Measurements from ENCODE around the gene MPRIP. TPM values are rescaled to one million over a fixed set of nuclear protein-coding genes. Genes with fewer than 3 reads are reported as not detected.

The MPRIP gene
- polyA plus RNA-seq, 1 of the 3 experiments (the other 2 are of a cell fraction) = 64.4 TPM

DNA sequence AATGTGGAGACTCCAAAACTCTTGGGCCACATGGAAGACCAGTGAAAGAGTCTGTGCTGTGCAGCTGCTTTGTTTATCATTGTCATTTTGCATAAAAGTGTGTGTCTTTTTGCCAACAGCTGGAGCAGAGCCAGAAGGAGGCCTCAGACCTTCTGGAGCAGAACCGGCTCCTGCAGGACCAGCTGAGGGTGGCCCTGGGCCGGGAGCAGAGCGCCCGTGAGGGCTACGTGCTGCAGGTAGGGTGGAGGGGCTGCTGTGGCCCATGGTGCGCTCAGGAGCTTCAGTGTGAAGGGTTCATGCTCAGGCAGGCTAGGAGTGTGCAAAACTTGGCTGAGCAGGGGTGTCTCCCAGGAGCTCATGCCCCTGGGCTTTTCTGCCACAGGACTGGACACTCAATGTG, 118.9 kb downstream of the MPRIP start:
- H3F3A ChIP-seq (replicated peaks; ENCODE audit: insufficient read depth) = no peaks in the 10 kb centered on the region
- no peaks in the 10 kb centered on the region for H3K27me3 ChIP-seq (ENCODE audit: insufficient read depth)
- no peak overlapping the region for H3K4me3 ChIP-seq (ENCODE audit: low read depth in 2 of 2, low read length in 1 of 2)
- no peaks in the 10 kb centered on the region for H3K79me2 ChIP-seq (ENCODE audit: insufficient read depth)
- H3K9me2 ChIP-seq = no peaks in the 10 kb centered on the region
- peaks cover 31 to 88% of the 10 kb centered on the region in 2 experiments for H3K36me3 ChIP-seq (replicated peaks in 1 of 2; ENCODE audit: control insufficient read depth in 1 of 2, insufficient read depth in 2 of 2, low read length in 1 of 2)
- no peaks in the 10 kb centered on the region for H4K20me1 ChIP-seq (ENCODE audit: insufficient read depth)
- no peak overlapping the region for H3K4me2 ChIP-seq
- no peak for DNase-seq
- POLR2A ChIA-PET = no interaction called here
- TF ChIP-seq NRF1 (IDR thresholded peaks at IDR 0.05; ENCODE audit: low read depth, low read length) (no peak), GABPA (IDR thresholded peaks at IDR 0.05; ENCODE audit: low read depth) (no peak), TAF1 (IDR thresholded peaks at IDR 0.05; ENCODE audit: borderline replicate concordance, low read depth, low read length) (no peak)
- WGBS (ENCODE audit: low lambda C conversion rate) = 100% methylated on average over 5 of the region's 6 CpGs
- no peak overlapping the region for H3K27ac ChIP-seq (ENCODE audit: low read depth in 2 of 2, low read length in 1 of 2)
- no peak overlapping the region for H3K9ac ChIP-seq
- no peaks in the 10 kb centered on the region for H3K9me3 ChIP-seq
- no peak overlapping the region for H2AFZ ChIP-seq (ENCODE audit: low read depth)
- peaks cover 0 to 8% of the 10 kb centered on the region in 2 experiments; a peak in 2 of 4 replicates for H3K4me1 ChIP-seq (ENCODE audit: control insufficient read depth in 1 of 2, insufficient read depth in 2 of 2, low read depth in 1 of 2, low read length in 1 of 2)
- CTCF ChIA-PET = no interaction called here

DNA sequence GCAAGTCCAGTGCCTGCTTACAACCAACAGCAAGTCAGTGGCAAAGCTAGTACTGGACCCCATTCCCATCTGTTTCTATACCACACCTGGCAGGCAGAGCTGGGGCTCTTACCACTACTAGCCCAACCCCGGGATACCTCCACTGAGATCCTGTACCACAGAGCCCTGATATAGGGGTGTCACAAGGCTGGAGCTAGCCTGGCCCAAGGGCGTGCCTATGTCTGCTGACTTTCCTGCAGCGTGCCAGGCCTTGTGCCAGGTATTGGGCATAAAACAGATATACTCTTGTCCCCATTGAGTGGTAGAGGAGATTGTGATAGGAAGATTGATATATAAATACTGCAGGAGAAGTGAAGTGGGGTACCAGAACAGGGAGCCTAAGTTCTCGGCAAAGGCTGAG, 119.5 kb downstream of the MPRIP start:
- no peak for DNase-seq
- H3K27ac ChIP-seq (ENCODE audit: low read depth in 2 of 2, low read length in 1 of 2) = no peak overlapping the region
- H3K4me3 ChIP-seq (ENCODE audit: low read depth in 2 of 2, low read length in 1 of 2) = no peak overlapping the region
- no peaks in the 10 kb centered on the region for H4K20me1 ChIP-seq (ENCODE audit: insufficient read depth)
- no peak overlapping the region for H2AFZ ChIP-seq (ENCODE audit: low read depth)
- TF ChIP-seq NFIC (IDR thresholded peaks at IDR 0.05; ENCODE audit: borderline replicate concordance) (no peak), RFX5 (IDR thresholded peaks at IDR 0.05; ENCODE audit: low read length) (no peak)
- H3K4me1 ChIP-seq (ENCODE audit: control insufficient read depth in 1 of 2, insufficient read depth in 2 of 2, low read depth in 1 of 2, low read length in 1 of 2) = peaks cover 0 to 2% of the 10 kb centered on the region in 2 experiments; a peak in 1 of 4 replicates
- WGBS (ENCODE audit: low lambda C conversion rate) = 100% methylated on average over 4 of the region's 4 CpGs
- no peaks in the 10 kb centered on the region for H3K9me3 ChIP-seq
- H3K4me2 ChIP-seq = no peak overlapping the region
- ChIA-PET POLR2A (no interaction called here), CTCF (no interaction called here)
- H3K9ac ChIP-seq = no peak overlapping the region
- peaks cover 27 to 88% of the 10 kb centered on the region in 2 experiments for H3K36me3 ChIP-seq (replicated peaks in 1 of 2; ENCODE audit: control insufficient read depth in 1 of 2, insufficient read depth in 2 of 2, low read length in 1 of 2)
- no peaks in the 10 kb centered on the region for H3K9me2 ChIP-seq
- no peaks in the 10 kb centered on the region for H3K79me2 ChIP-seq (ENCODE audit: insufficient read depth)
- no peaks in the 10 kb centered on the region for H3K27me3 ChIP-seq (ENCODE audit: insufficient read depth)
- no peaks in the 10 kb centered on the region for H3F3A ChIP-seq (replicated peaks; ENCODE audit: insufficient read depth)

DNA sequence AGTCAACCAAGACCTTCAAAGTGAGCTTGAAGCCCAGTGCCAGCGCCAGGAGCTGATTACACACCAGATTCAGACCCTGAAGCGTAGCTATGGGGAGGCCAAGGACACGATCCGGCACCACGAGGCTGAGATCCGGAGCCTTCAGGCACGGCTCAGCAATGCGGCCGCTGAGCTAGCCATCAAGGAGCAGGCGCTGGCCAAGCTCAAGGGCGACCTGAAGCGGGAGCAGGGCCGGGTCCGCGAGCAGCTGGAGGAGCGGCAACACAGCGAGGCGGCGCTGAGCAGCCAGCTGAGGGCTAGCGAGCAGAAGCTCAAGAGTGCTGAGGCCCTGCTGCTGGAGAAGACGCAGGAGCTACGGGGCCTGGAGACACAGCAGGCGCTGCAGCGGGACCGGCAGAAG, 121.9 kb downstream of the MPRIP start:
- H3K4me1 ChIP-seq (ENCODE audit: control insufficient read depth in 1 of 2, insufficient read depth in 2 of 2, low read depth in 1 of 2, low read length in 1 of 2) = no peaks in the 10 kb centered on the region
- H3K36me3 ChIP-seq (replicated peaks in 1 of 2; ENCODE audit: control insufficient read depth in 1 of 2, insufficient read depth in 2 of 2, low read length in 1 of 2) = peaks cover 15 to 88% of the 10 kb centered on the region in 2 experiments
- 94% methylated on average over 24 of the region's 25 CpGs for WGBS (ENCODE audit: low lambda C conversion rate)
- no peak for DNase-seq
- POLR2A ChIA-PET = no interaction called here
- H3K27ac ChIP-seq (ENCODE audit: low read depth in 2 of 2, low read length in 1 of 2) = no peak overlapping the region
- H3K9ac ChIP-seq = no peak overlapping the region
- H3F3A ChIP-seq (replicated peaks; ENCODE audit: insufficient read depth) = no peaks in the 10 kb centered on the region
- CTCF ChIA-PET = no interaction called here
- H3K9me2 ChIP-seq = no peaks in the 10 kb centered on the region
- H3K4me3 ChIP-seq (ENCODE audit: low read depth in 2 of 2, low read length in 1 of 2) = no peak overlapping the region
- H3K4me2 ChIP-seq = no peak overlapping the region
- no peak overlapping the region for H2AFZ ChIP-seq (ENCODE audit: low read depth)
- no peaks in the 10 kb centered on the region for H3K9me3 ChIP-seq
- no peak for TF ChIP-seq EP300 (IDR thresholded peaks at IDR 0.05; ENCODE audit: borderline replicate concordance in 1 of 2, low read depth in 1 of 2, low read length in 1 of 2)
- no peak for TF ChIP-seq RXRA (IDR thresholded peaks at IDR 0.05; ENCODE audit: borderline replicate concordance, low read depth)
- TF ChIP-seq FOSL2 (IDR thresholded peaks at IDR 0.05; ENCODE audit: borderline replicate concordance, low read depth) = no peak
- TF ChIP-seq, protein P1, sequence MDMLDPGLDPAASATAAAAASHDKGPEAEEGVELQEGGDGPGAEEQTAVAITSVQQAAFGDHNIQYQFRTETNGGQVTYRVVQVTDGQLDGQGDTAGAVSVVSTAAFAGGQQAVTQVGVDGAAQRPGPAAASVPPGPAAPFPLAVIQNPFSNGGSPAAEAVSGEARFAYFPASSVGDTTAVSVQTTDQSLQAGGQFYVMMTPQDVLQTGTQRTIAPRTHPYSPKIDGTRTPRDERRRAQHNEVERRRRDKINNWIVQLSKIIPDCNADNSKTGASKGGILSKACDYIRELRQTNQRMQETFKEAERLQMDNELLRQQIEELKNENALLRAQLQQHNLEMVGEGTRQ (IDR thresholded peaks at IDR 0.05; ENCODE audit: borderline replicate concordance, low read depth, low read length) = no peak
- TF ChIP-seq, protein P2, sequence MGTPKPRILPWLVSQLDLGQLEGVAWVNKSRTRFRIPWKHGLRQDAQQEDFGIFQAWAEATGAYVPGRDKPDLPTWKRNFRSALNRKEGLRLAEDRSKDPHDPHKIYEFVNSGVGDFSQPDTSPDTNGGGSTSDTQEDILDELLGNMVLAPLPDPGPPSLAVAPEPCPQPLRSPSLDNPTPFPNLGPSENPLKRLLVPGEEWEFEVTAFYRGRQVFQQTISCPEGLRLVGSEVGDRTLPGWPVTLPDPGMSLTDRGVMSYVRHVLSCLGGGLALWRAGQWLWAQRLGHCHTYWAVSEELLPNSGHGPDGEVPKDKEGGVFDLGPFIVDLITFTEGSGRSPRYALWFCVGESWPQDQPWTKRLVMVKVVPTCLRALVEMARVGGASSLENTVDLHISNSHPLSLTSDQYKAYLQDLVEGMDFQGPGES (IDR thresholded peaks at IDR 0.05; ENCODE audit: low read depth, low read length) = no peak
- no peak for TF ChIP-seq JUND (IDR thresholded peaks at IDR 0.05)
- TF ChIP-seq YY1 (IDR thresholded peaks at IDR 0.05; ENCODE audit: low read depth) = no peak
- no peak for TF ChIP-seq GABPA (IDR thresholded peaks at IDR 0.05; ENCODE audit: low read depth)
- TF ChIP-seq MXI1 (IDR thresholded peaks at IDR 0.05; ENCODE audit: low read depth, low read length) = no peak
- TF ChIP-seq GATA2 (CRISPR knock-in tag; IDR thresholded peaks at IDR 0.05) = no peak
- TF ChIP-seq, protein P3, sequence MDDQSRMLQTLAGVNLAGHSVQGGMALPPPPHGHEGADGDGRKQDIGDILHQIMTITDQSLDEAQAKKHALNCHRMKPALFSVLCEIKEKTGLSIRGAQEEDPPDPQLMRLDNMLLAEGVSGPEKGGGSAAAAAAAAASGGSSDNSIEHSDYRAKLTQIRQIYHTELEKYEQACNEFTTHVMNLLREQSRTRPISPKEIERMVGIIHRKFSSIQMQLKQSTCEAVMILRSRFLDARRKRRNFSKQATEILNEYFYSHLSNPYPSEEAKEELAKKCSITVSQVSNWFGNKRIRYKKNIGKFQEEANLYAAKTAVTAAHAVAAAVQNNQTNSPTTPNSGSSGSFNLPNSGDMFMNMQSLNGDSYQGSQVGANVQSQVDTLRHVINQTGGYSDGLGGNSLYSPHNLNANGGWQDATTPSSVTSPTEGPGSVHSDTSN (IDR thresholded peaks at IDR 0.05) = no peak
- TF ChIP-seq POLR2AphosphoS5 (IDR thresholded peaks at IDR 0.05; ENCODE audit: low read depth, low read length) = no peak
- no peak for TF ChIP-seq EZH2phosphoT487 (IDR thresholded peaks at IDR 0.05; ENCODE audit: borderline replicate concordance, low read depth)
- no peak for TF ChIP-seq SMC3 (IDR thresholded peaks at IDR 0.05; ENCODE audit: low read depth, low read length)
- TF ChIP-seq TCF12 (IDR thresholded peaks at IDR 0.05) = no peak
- no peak for TF ChIP-seq TEAD4 (IDR thresholded peaks at IDR 0.05; ENCODE audit: borderline replicate concordance, insufficient read depth)
- H3K79me2 ChIP-seq (ENCODE audit: insufficient read depth) = no peaks in the 10 kb centered on the region
- no peaks in the 10 kb centered on the region for H4K20me1 ChIP-seq (ENCODE audit: insufficient read depth)
- H3K27me3 ChIP-seq (ENCODE audit: insufficient read depth) = no peaks in the 10 kb centered on the region
